HCT116 (cell line): ENCODE data around the gene OR4D9.

Source experiments
- CBX3 ChIP-seq: IDR thresholded peaks from 2 replicates; pipeline ENCODE4 v1.6.1; 2012; ENCODE audit warnings: low read depth
- CEBPB ChIP-seq: IDR thresholded peaks from 2 replicates; pipeline ENCODE4 v1.6.1; 2012; ENCODE audit warnings: low read depth
- EZH2 ChIP-seq: fragments of 200-600 bp; sonication (generic); IDR thresholded peaks from 2 replicates; pipeline ENCODE4 v1.6.1; 2017; ENCODE audit warnings: antibody characterized with exemption, mixed run types
- EZH2phosphoT487 ChIP-seq: fragments of 200-600 bp; IDR thresholded peaks from 2 replicates; pipeline ENCODE4 v1.6.1; 2018; ENCODE audit warnings: antibody characterized with exemption, borderline replicate concordance
- POLR2A ChIP-seq: IDR thresholded peaks from 2 replicates; pipeline ENCODE4 v1.7.0; 2011; ENCODE audit warnings: borderline replicate concordance; ENCODE audit not compliant: insufficient read depth, insufficient read length; ENCODE audit errors: extremely low read depth
- POLR2AphosphoS5 ChIP-seq: IDR thresholded peaks from 2 replicates; pipeline ENCODE4 v1.6.1; 2011; ENCODE audit warnings: mild to moderate bottlenecking, low read depth, low read length, moderate library complexity
- RAD21 ChIP-seq: IDR thresholded peaks from 2 replicates; pipeline ENCODE4 v1.6.1; 2012; ENCODE audit warnings: low read depth, mild to moderate bottlenecking
- SIN3A ChIP-seq: IDR thresholded peaks from 2 replicates; pipeline ENCODE4 v1.6.1; 2012; ENCODE audit warnings: low read depth
- SP1 ChIP-seq: IDR thresholded peaks from 2 replicates; pipeline ENCODE4 v1.6.1; 2012; ENCODE audit warnings: low read depth
- YY1 ChIP-seq: IDR thresholded peaks from 2 replicates; pipeline ENCODE4 v1.6.1; 2011; ENCODE audit warnings: low read length, low read depth, moderate library complexity, mild to moderate bottlenecking; ENCODE audit not compliant: insufficient replicate concordance; ENCODE audit errors: extremely low read depth
- TF ChIP-seq, protein P1 (sequence below), 3 experiments: fragments of 200-600 bp in 1 of 3; sonication (generic) in 1 of 3; IDR thresholded peaks in 2 of 3; conservative IDR thresholded peaks in 1 of 3; 2 replicates each; pipeline ENCODE4 v1.5.1; 2012 to 2017; ENCODE audit warnings: low read depth in 2 of 3, low read length in 2 of 3, antibody characterized with exemption in 1 of 3, borderline replicate concordance in 1 of 3, control low read depth in 1 of 3, mild to moderate bottlenecking in 1 of 3, mixed read lengths in 1 of 3, mixed run types in 1 of 3, moderate library complexity in 1 of 3; ENCODE audit not compliant: insufficient read depth in 1 of 3
- TF ChIP-seq, protein P2 (sequence below): IDR thresholded peaks from 2 replicates; pipeline ENCODE4 v1.6.1; 2012; ENCODE audit warnings: low read depth
- TF ChIP-seq, protein P3 (sequence below): IDR thresholded peaks from 2 replicates; pipeline ENCODE4 v1.6.1; 2011; ENCODE audit warnings: mild to moderate bottlenecking, low read length, moderate library complexity; ENCODE audit not compliant: insufficient replicate concordance; ENCODE audit errors: extremely low read depth
- TF ChIP-seq, protein P4 (sequence below): IDR thresholded peaks from 2 replicates; pipeline ENCODE4 v1.6.1; 2012

DNA sequence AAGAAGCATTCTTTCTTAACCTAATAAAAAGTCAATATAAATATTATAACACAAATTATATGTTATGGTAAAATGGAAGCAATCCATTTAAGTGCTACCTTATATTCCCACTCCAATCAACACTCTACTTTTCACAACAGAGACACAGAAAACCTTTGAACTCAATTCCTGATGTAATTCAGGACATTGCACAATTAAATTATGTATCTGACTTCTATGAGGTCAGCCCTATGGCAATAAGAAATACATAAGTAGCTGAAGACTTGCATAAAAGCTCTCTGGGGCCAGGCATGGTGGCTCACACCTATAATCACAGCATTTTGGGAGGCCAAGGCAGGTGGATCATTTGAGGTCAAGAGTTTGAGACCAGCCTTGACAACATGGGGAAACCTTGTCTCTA, 31.4 kb upstream of the OR4D9 start:
- TF ChIP-seq EZH2, result no peak
- TF ChIP-seq, protein P1, sequence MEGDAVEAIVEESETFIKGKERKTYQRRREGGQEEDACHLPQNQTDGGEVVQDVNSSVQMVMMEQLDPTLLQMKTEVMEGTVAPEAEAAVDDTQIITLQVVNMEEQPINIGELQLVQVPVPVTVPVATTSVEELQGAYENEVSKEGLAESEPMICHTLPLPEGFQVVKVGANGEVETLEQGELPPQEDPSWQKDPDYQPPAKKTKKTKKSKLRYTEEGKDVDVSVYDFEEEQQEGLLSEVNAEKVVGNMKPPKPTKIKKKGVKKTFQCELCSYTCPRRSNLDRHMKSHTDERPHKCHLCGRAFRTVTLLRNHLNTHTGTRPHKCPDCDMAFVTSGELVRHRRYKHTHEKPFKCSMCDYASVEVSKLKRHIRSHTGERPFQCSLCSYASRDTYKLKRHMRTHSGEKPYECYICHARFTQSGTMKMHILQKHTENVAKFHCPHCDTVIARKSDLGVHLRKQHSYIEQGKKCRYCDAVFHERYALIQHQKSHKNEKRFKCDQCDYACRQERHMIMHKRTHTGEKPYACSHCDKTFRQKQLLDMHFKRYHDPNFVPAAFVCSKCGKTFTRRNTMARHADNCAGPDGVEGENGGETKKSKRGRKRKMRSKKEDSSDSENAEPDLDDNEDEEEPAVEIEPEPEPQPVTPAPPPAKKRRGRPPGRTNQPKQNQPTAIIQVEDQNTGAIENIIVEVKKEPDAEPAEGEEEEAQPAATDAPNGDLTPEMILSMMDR (IDR thresholded peaks at IDR 0.05 in 2 of 3, conservative IDR thresholded peaks at IDR 0.05 in 1 of 3; ENCODE audit: borderline replicate concordance in 1 of 3, insufficient read depth in 1 of 3, low read depth in 2 of 3, low read length in 2 of 3), result no peak
- TF ChIP-seq, protein P2, sequence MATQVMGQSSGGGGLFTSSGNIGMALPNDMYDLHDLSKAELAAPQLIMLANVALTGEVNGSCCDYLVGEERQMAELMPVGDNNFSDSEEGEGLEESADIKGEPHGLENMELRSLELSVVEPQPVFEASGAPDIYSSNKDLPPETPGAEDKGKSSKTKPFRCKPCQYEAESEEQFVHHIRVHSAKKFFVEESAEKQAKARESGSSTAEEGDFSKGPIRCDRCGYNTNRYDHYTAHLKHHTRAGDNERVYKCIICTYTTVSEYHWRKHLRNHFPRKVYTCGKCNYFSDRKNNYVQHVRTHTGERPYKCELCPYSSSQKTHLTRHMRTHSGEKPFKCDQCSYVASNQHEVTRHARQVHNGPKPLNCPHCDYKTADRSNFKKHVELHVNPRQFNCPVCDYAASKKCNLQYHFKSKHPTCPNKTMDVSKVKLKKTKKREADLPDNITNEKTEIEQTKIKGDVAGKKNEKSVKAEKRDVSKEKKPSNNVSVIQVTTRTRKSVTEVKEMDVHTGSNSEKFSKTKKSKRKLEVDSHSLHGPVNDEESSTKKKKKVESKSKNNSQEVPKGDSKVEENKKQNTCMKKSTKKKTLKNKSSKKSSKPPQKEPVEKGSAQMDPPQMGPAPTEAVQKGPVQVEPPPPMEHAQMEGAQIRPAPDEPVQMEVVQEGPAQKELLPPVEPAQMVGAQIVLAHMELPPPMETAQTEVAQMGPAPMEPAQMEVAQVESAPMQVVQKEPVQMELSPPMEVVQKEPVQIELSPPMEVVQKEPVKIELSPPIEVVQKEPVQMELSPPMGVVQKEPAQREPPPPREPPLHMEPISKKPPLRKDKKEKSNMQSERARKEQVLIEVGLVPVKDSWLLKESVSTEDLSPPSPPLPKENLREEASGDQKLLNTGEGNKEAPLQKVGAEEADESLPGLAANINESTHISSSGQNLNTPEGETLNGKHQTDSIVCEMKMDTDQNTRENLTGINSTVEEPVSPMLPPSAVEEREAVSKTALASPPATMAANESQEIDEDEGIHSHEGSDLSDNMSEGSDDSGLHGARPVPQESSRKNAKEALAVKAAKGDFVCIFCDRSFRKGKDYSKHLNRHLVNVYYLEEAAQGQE, result no peak
- no peak for TF ChIP-seq POLR2A
- TF ChIP-seq CEBPB, result no peak
- no peak for TF ChIP-seq POLR2AphosphoS5
- TF ChIP-seq RAD21, result no peak
- no peak for TF ChIP-seq EZH2phosphoT487
- no peak for TF ChIP-seq SIN3A
- no peak for TF ChIP-seq YY1
- TF ChIP-seq, protein P3, sequence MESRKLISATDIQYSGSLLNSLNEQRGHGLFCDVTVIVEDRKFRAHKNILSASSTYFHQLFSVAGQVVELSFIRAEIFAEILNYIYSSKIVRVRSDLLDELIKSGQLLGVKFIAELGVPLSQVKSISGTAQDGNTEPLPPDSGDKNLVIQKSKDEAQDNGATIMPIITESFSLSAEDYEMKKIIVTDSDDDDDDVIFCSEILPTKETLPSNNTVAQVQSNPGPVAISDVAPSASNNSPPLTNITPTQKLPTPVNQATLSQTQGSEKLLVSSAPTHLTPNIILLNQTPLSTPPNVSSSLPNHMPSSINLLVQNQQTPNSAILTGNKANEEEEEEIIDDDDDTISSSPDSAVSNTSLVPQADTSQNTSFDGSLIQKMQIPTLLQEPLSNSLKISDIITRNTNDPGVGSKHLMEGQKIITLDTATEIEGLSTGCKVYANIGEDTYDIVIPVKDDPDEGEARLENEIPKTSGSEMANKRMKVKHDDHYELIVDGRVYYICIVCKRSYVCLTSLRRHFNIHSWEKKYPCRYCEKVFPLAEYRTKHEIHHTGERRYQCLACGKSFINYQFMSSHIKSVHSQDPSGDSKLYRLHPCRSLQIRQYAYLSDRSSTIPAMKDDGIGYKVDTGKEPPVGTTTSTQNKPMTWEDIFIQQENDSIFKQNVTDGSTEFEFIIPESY, result no peak
- TF ChIP-seq, protein P4, sequence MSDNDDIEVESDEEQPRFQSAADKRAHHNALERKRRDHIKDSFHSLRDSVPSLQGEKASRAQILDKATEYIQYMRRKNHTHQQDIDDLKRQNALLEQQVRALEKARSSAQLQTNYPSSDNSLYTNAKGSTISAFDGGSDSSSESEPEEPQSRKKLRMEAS, result no peak
- no peak for TF ChIP-seq CBX3
- no peak for TF ChIP-seq SP1
